Measurements from ENCODE around the gene SLC25A21.
A peak's percentile ranks its signal among the peaks of the same experiment; 100 is the strongest.

DNA sequence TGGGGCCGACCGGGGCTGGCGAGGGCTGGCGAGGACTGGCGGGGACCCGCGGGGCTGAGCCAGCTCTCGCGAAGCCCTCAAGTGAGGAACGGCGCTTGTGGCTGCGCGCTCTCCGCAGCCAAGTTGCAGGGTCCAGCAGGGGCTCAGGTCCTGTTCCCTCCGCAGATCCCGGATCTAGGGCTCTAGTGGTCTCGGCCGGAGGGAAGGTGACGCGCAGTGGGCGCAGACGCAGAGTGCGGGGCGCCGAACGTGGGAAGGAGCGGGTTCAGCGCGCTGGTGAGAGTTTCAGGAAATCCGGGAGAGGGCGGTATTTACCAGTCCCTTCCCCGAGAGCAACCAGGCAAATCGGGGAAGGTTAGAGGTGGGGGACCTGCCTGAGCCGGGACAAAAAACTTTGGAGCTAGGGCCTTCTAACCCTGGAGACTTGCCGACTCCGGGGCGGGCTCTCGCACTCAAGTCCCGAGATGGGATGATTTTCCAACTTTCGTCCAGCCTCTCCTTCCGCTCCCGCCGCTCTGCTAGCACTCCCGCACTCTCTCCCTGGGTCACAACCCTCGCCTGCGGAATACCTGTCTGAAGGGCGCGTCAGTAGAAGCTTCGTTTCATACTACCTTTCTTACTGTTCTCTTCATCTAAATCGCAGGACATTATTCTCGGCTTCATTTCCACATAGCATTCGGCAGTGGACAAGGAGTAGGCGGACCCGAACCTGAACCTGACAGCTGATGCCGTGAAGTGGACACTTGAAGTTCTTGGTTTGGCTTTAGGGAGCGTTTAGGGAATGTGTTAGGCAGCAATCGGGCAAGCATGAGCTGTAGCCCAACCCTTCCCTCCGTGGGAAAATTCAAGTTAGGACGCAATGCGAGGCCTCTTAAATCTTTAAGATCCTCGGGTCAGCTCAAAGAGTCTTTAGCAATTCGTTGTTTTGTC lies 524.3 kb downstream of the SLC25A21 start:
- TF ChIP-seq, protein P1, sequence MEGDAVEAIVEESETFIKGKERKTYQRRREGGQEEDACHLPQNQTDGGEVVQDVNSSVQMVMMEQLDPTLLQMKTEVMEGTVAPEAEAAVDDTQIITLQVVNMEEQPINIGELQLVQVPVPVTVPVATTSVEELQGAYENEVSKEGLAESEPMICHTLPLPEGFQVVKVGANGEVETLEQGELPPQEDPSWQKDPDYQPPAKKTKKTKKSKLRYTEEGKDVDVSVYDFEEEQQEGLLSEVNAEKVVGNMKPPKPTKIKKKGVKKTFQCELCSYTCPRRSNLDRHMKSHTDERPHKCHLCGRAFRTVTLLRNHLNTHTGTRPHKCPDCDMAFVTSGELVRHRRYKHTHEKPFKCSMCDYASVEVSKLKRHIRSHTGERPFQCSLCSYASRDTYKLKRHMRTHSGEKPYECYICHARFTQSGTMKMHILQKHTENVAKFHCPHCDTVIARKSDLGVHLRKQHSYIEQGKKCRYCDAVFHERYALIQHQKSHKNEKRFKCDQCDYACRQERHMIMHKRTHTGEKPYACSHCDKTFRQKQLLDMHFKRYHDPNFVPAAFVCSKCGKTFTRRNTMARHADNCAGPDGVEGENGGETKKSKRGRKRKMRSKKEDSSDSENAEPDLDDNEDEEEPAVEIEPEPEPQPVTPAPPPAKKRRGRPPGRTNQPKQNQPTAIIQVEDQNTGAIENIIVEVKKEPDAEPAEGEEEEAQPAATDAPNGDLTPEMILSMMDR (IDR thresholded peaks at IDR 0.05) = peak in 1 of 2 donors; percentile 56
- TF ChIP-seq POLR2A (IDR thresholded peaks at IDR 0.05) = no peak
- no peak for TF ChIP-seq EP300 (IDR thresholded peaks at IDR 0.05)
- TF ChIP-seq POLR2AphosphoS5 (IDR thresholded peaks at IDR 0.05) = no peak

Measured in suprapubic skin (tissue), 4 donors.